GM12801 (cell line): ENCODE data around the gene P2RY8.

Source experiments
- CTCF ChIP-seq: IDR thresholded peaks from one replicate; pipeline ENCODE4 v1.5.1; 2011; ENCODE audit warnings: control low read depth; ENCODE audit not compliant: insufficient read length; ENCODE audit errors: extremely low read depth

Gene P2RY8

GRCh38 chrX:1534301-1535168, 2.5 kb downstream of the P2RY8 start:
- no peak for TF ChIP-seq CTCF

- no peak for TF ChIP-seq CTCF
Observed at GRCh38 chrX:1533058-1533457, 3.9 kb downstream of the P2RY8 start.

- no peak for TF ChIP-seq CTCF
Observed at GRCh38 chrX:1531096-1531890, 5.7 kb downstream of the P2RY8 start.

GRCh38 chrX:1529756-1530155, 7.2 kb downstream of the P2RY8 start:
- no peak for TF ChIP-seq CTCF

- no peak for TF ChIP-seq CTCF
Observed at GRCh38 chrX:1529328-1529727, 7.7 kb downstream of the P2RY8 start.

- no peak for TF ChIP-seq CTCF
Observed at GRCh38 chrX:1528884-1529203, 8.1 kb downstream of the P2RY8 start.

- no peak for TF ChIP-seq CTCF
Observed at GRCh38 chrX:1528186-1528883, 8.7 kb downstream of the P2RY8 start.
